Prostate gland (tissue), 2 donors: ENCODE data around the gene RIC8A.

Experiments used
- CTCF ChIP-seq, 4 experiments: fragments of 200-600 bp in 2 of 4; fragments of 450-650 bp in 2 of 4; sonication (generic) in 2 of 4; IDR thresholded peaks; 1 replicate in 3 of 4; 2 replicates in 1 of 4; pipeline ENCODE4 v1.5.1; 2016 to 2019; ENCODE audit warnings: antibody characterized with exemption in 4 of 4, mild to moderate bottlenecking in 2 of 4, moderate library complexity in 2 of 4
- POLR2AphosphoS5 ChIP-seq: sonication (generic); formaldehyde crosslinking; IDR thresholded peaks from one replicate; pipeline ENCODE4 v1.6.1; 2017; ENCODE audit warnings: antibody characterized with exemption

GRCh38 chr11:202490-202889 lies 5.0 kb upstream of the RIC8A start:
- TF ChIP-seq CTCF (IDR thresholded peaks at IDR 0.05): no peak
- no peak for TF ChIP-seq POLR2AphosphoS5
